ENCODE results near the gene MARCHF11.

DNA sequence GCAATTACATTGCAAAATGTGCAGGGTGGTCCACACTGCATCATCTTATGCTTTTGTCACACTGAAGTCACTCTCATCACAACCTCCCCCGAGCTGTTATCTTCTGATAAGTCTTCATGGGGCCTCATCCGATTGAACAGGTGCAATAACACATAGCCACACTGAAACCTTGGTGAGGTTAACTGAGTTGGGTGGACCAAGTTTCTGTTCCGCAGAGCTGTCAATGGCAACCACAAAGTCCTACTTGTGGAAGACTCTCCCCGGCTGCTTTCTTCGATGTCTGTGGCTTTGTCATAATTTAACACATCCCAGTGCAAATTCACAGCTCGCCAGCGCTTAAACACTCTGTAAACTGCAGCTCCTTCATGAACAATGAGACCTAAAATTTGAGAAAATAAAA is 112.2 kb downstream of the MARCHF11 start:
- TF ChIP-seq EZH2 (IDR thresholded peaks at IDR 0.05) (no peak), POLR2AphosphoS5 (IDR thresholded peaks at IDR 0.05; ENCODE audit: borderline replicate concordance, low read depth, low read length) (no peak)

All from SK-N-MC (cell line).